Nucleus accumbens (tissue), 56 donors: ENCODE data around the gene MED23.

Experiments
- DNase-seq, 56 donors: peaks; one replicate each; lab custom pipeline; 2025; lab: John Stamatoyannopoulos, UW

The MED23 gene

GRCh38 chr6:131524695-131525336 lies 103.2 kb downstream of the MED23 start:
- DNase-seq = no peak

DNA sequence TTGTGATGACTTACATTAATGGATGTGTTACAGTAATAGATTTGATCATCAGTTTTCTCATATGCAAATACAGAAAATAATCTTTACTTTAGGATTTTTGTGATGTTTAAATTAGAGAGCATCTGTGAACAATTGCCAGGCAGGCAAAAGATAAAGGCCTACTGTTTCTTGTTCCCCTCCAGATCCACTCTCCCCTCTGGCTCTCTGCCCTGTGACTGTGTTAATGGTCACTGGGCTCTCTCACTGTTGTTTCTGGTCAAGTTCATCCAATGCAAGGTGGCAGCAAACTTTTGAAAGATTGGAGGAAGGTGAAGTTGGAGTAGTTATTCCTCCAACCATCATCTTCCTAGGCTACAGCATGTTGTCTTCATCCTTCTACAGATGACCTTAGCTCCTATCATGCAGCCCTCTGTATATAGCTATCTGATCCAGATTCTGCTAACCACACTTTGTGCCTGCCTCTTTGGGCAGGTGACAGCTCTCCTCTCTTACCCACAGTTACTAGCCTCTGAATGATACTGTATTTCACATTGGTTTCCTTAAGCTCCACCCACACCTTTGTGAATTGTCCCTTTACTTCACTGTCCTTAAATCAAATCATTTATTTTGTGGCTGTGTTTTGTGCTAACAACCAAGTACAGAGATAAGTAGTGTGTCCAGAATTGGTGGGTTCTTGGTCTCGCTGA lies 103.9 kb downstream of the MED23 start:
- DNase-seq = peak in 7 of 56 donors; percentile 4 to 23 (median 14)
